ENCODE measurements around the gene TBCK.

Gene TBCK

DNA sequence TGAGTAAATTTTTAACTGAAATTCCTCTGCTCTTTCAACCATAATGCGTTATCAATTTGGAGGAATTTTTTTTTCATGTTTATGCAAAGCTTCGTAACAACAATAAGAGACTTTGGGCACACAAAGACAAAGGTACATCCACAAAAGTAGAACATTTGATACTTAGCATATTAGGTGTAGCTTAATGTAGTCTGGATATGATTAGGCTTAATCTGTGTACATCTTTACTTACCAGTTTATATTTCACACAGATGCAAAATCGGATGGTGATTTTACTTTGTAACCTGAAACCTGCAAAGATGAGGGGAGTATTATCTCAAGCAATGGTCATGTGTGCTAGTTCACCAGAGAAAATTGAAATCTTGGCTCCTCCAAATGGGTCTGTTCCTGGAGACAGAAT lies 20.6 kb upstream of the TBCK start:
- no peak for DNase-seq
- Histone ChIP-seq H3K27me3 (no peaks in the 10 kb centered on the region), H3K4me1 (no peaks in the 10 kb centered on the region), H3K27ac (no peak overlapping the region), H3K9me3 (peaks cover 0 to 3% (median 0%) of the 10 kb centered on the region in 3 donors), H3K4me3 (no peak overlapping the region), H3K36me3 (peaks cover 54 to 79% (median 73%) of the 10 kb centered on the region in 3 donors)
- TF ChIP-seq CTCF (IDR thresholded peaks at IDR 0.05): no peak
- intact Hi-C loops (cut with DNase I; ENCODE audit: low total_unique reads): no loop called here

GRCh38 chr4:106334741-106335470 lies 18.9 kb upstream of the TBCK start:
- H3K4me1 ChIP-seq: no peaks in the 10 kb centered on the region
- H3K36me3 ChIP-seq: peaks cover 62 to 83% (median 78%) of the 10 kb centered on the region in 3 donors
- H3K27me3 ChIP-seq: no peaks in the 10 kb centered on the region
- no peak overlapping the region for H3K27ac ChIP-seq
- no peak for DNase-seq
- intact Hi-C loops (cut with DNase I; ENCODE audit: low total_unique reads): no loop called here
- no peak overlapping the region for H3K4me3 ChIP-seq
- no peak for TF ChIP-seq CTCF (IDR thresholded peaks at IDR 0.05)
- H3K9me3 ChIP-seq: no peaks in the 10 kb centered on the region

DNA sequence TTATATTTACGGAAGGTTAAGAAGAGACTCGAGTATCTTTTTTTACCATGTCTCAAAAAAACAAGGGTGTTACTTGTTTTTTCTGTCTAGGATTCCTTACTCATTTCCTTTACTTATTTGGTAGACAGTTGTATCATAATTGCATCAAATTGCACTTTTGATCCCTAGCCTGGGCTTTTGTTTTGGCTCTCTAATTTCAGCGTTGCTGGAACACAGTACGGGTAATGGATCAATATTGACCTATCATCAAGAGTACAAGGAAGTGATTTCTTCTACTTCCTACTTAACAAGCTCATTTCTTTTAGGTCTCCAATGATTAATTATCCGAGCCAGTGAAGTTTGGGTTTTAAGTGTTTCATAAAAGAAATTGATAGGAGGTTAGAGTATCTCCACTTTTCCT lies 17.2 kb upstream of the TBCK start:
- Histone ChIP-seq H3K9me3 (no peaks in the 10 kb centered on the region), H3K4me1 (no peaks in the 10 kb centered on the region), H3K36me3 (peaks cover 61 to 84% (median 81%) of the 10 kb centered on the region in 3 donors), H3K27ac (no peak overlapping the region), H3K27me3 (no peaks in the 10 kb centered on the region), H3K4me3 (no peak overlapping the region)
- TF ChIP-seq CTCF (IDR thresholded peaks at IDR 0.05): no peak
- no peak for DNase-seq
- intact Hi-C loops (cut with DNase I; ENCODE audit: low total_unique reads): no loop called here

DNA sequence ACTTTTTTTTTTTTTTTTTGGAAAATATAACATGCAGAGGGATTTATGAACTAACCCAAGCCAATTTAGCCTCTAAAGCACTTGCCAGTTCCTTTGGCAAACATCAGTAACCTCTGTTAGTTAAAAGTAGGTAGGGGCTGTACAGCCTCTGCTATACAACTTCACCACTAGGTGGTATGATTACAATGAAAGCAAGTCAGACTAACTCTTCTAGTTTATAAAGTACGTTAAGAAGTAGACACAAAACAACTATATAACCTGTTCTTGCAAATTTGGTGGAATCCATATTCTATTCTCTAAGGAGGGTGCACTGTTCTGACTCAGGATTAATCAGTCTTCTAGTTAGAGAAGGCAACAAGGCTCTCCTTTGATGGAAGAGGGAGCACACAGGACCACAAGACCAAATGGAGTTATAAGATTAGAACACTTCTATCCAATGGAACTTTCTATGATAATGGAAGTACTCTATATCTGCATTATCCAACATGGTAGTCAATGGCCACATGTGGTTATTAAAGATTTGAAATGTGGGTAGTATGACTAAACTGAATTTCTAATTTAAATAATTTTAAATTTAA lies 13.1 kb upstream of the TBCK start:
- DNase-seq: no peak
- Histone ChIP-seq H3K4me1 (no peaks in the 10 kb centered on the region), H3K9me3 (no peaks in the 10 kb centered on the region), H3K36me3 (peaks cover 60 to 73% (median 70%) of the 10 kb centered on the region in 3 donors), H3K27me3 (no peaks in the 10 kb centered on the region), H3K27ac (no peak overlapping the region), H3K4me3 (no peak overlapping the region)
- intact Hi-C loops (cut with DNase I; ENCODE audit: low total_unique reads): no loop called here
- peak; percentile 41 to 48 for TF ChIP-seq CTCF (IDR thresholded peaks at IDR 0.05)

DNA sequence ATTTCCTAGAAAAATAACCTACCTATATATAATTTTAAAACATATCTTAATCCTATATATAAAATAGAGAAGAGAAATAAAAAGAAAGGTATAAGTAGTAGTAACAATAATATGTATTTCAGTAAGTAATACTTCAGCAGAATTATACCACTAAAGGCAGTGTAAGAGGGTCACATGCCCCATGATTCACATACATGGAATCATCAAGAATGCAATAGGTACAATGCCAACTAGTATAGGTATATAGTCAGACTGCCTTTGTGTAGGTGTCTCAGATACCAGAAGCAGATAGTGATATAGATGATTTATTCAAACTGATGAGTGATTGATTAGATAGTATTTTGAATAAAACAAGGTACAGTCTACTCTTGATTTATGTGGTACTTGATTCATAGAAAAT lies 9.8 kb upstream of the TBCK start:
- H3K36me3 ChIP-seq: peaks cover 36 to 55% (median 49%) of the 10 kb centered on the region in 3 donors
- TF ChIP-seq CTCF (IDR thresholded peaks at IDR 0.05): no peak
- intact Hi-C loops (cut with DNase I; ENCODE audit: low total_unique reads): no loop called here

More for the DNA sequence above, 9.8 kb upstream of the TBCK start:
- no peak for DNase-seq
- Histone ChIP-seq H3K9me3 (no peaks in the 10 kb centered on the region), H3K4me1 (peaks cover 0 to 22% (median 0%) of the 10 kb centered on the region in 4 donors), H3K27ac (no peak overlapping the region), H3K27me3 (no peaks in the 10 kb centered on the region), H3K4me3 (no peak overlapping the region)
